ENCODE results near the gene ASMT.

Gene ASMT

GRCh38 chrX:1597345-1598020, 17.4 kb upstream of the ASMT start:
- H3K9me2 ChIP-seq (replicated peaks; ENCODE audit: insufficient read depth, low read length) = no peaks in the 10 kb centered on the region
- H3F3A ChIP-seq (ENCODE audit: insufficient read depth) = no peaks in the 10 kb centered on the region
- no peak overlapping the region for H3K27ac ChIP-seq (ENCODE audit: low read depth, low read length)
- no peak overlapping the region for H3K4me2 ChIP-seq (ENCODE audit: low read depth, low read length, poor library complexity, severe bottlenecking)
- H2AFZ ChIP-seq (ENCODE audit: low read depth, low read length, severe bottlenecking) = no peak overlapping the region
- H3K36me3 ChIP-seq (ENCODE audit: low read length) = no peaks in the 10 kb centered on the region
- TF ChIP-seq, protein P1, sequence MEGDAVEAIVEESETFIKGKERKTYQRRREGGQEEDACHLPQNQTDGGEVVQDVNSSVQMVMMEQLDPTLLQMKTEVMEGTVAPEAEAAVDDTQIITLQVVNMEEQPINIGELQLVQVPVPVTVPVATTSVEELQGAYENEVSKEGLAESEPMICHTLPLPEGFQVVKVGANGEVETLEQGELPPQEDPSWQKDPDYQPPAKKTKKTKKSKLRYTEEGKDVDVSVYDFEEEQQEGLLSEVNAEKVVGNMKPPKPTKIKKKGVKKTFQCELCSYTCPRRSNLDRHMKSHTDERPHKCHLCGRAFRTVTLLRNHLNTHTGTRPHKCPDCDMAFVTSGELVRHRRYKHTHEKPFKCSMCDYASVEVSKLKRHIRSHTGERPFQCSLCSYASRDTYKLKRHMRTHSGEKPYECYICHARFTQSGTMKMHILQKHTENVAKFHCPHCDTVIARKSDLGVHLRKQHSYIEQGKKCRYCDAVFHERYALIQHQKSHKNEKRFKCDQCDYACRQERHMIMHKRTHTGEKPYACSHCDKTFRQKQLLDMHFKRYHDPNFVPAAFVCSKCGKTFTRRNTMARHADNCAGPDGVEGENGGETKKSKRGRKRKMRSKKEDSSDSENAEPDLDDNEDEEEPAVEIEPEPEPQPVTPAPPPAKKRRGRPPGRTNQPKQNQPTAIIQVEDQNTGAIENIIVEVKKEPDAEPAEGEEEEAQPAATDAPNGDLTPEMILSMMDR (IDR thresholded peaks at IDR 0.05; ENCODE audit: insufficient read depth, low read length, poor library complexity, severe bottlenecking) = no peak
- no peak for TF ChIP-seq EZH2phosphoT487 (conservative IDR thresholded peaks at IDR 0.05; ENCODE audit: low read length)
- no peaks in the 10 kb centered on the region for H4K20me1 ChIP-seq (ENCODE audit: low read depth, low read length)
- no peaks in the 10 kb centered on the region for H3K9me3 ChIP-seq (ENCODE audit: insufficient read depth, low read length)
- no peak overlapping the region for H3K9ac ChIP-seq (ENCODE audit: low read length)
- peaks cover 13% of the 10 kb centered on the region for H3K79me2 ChIP-seq (ENCODE audit: insufficient read depth, low read length)
- H3K4me3 ChIP-seq (ENCODE audit: insufficient read depth, low read length, poor library complexity, severe bottlenecking) = no peak overlapping the region
- no peaks in the 10 kb centered on the region for H3K27me3 ChIP-seq (ENCODE audit: low read length)

- Histone ChIP-seq H3K36me3 (ENCODE audit: low read length) (no peaks in the 10 kb centered on the region), H3K4me3 (ENCODE audit: insufficient read depth, low read length, poor library complexity, severe bottlenecking) (no peak overlapping the region), H3F3A (ENCODE audit: insufficient read depth) (no peaks in the 10 kb centered on the region), H3K9me3 (ENCODE audit: insufficient read depth, low read length) (no peaks in the 10 kb centered on the region), H3K9ac (ENCODE audit: low read length) (no peak overlapping the region), H3K9me2 (replicated peaks; ENCODE audit: insufficient read depth, low read length) (no peaks in the 10 kb centered on the region), H4K20me1 (ENCODE audit: low read depth, low read length) (no peaks in the 10 kb centered on the region), H3K4me2 (ENCODE audit: low read depth, low read length, poor library complexity, severe bottlenecking) (no peak overlapping the region), H2AFZ (ENCODE audit: low read depth, low read length, severe bottlenecking) (no peak overlapping the region), H3K79me2 (ENCODE audit: insufficient read depth, low read length) (peaks cover 5% of the 10 kb centered on the region; the same call in 1 of the 2 replicates), H3K27me3 (ENCODE audit: low read length) (no peaks in the 10 kb centered on the region), H3K27ac (ENCODE audit: low read depth, low read length) (no peak overlapping the region)
- TF ChIP-seq, protein P1 (IDR thresholded peaks at IDR 0.05; ENCODE audit: insufficient read depth, low read length, poor library complexity, severe bottlenecking) = no peak
These were observed 16.6 kb upstream of the ASMT start for GRCh38 chrX:1598021-1598875.

- H3K36me3 ChIP-seq (ENCODE audit: low read length) = no peaks in the 10 kb centered on the region
- TF ChIP-seq, protein P1 (IDR thresholded peaks at IDR 0.05; ENCODE audit: insufficient read depth, low read length, poor library complexity, severe bottlenecking) = no peak
- TF ChIP-seq EZH2phosphoT487 (conservative IDR thresholded peaks at IDR 0.05; ENCODE audit: low read length) = no peak
- H2AFZ ChIP-seq (ENCODE audit: low read depth, low read length, severe bottlenecking) = no peak overlapping the region
- H3F3A ChIP-seq (ENCODE audit: insufficient read depth) = no peaks in the 10 kb centered on the region
- H3K27ac ChIP-seq (ENCODE audit: low read depth, low read length) = no peak overlapping the region
- H3K4me3 ChIP-seq (ENCODE audit: insufficient read depth, low read length, poor library complexity, severe bottlenecking) = no peak overlapping the region
- no peaks in the 10 kb centered on the region for H3K9me2 ChIP-seq (replicated peaks; ENCODE audit: insufficient read depth, low read length)
- no peaks in the 10 kb centered on the region for H4K20me1 ChIP-seq (ENCODE audit: low read depth, low read length)
- no peaks in the 10 kb centered on the region for H3K79me2 ChIP-seq (ENCODE audit: insufficient read depth, low read length)
- H3K9ac ChIP-seq (ENCODE audit: low read length) = no peak overlapping the region
- H3K27me3 ChIP-seq (ENCODE audit: low read length) = no peaks in the 10 kb centered on the region
- no peak overlapping the region for H3K4me2 ChIP-seq (ENCODE audit: low read depth, low read length, poor library complexity, severe bottlenecking)
- H3K9me3 ChIP-seq (ENCODE audit: insufficient read depth, low read length) = no peaks in the 10 kb centered on the region
These were observed 15.7 kb upstream of the ASMT start for GRCh38 chrX:1598876-1599790.
